ENCODE measurements around the gene CORO2B. TPM values are rescaled to one million over a fixed set of nuclear protein-coding genes. Genes with fewer than 3 reads are reported as not detected.
"Not testable (repeated sequence)": the region's sequence is repeated elsewhere in the genome, so short reads cannot be mapped to it uniquely, and the experiment has no call there.

CORO2B gene
- total RNA-seq, 2 donors from 2014 or later: 0.07 TPM; not detected in 1

GRCh38 chr15:68672781-68673205 lies 94.0 kb downstream of the CORO2B start:
- Mint-ChIP-seq H3K4me1 (ENCODE audit: low read depth) (no peaks in the 10 kb centered on the region), H3K4me3 (no peak overlapping the region), H3K9me3 (no peaks in the 10 kb centered on the region), H3K27ac (no peak overlapping the region), H3K27me3 (ENCODE audit: low read depth) (peaks cover 23% of the 10 kb centered on the region), H3K36me3 (ENCODE audit: insufficient read depth in 2 of 2) (no peaks in the 10 kb centered on the region)
- DNase-seq (no peak), ATAC-seq (replicated peaks in 1 of 2) (no peak)

- no peak for ATAC-seq (replicated peaks in 1 of 2)
- H3K27ac Mint-ChIP-seq: no peak overlapping the region
- no peaks in the 10 kb centered on the region for H3K4me1 Mint-ChIP-seq (ENCODE audit: low read depth)
- no peak for DNase-seq
- H3K9me3 Mint-ChIP-seq: no peaks in the 10 kb centered on the region
- no peak overlapping the region for H3K4me3 Mint-ChIP-seq
- H3K36me3 Mint-ChIP-seq (ENCODE audit: insufficient read depth in 2 of 2): no peaks in the 10 kb centered on the region
- peaks cover 23% of the 10 kb centered on the region for H3K27me3 Mint-ChIP-seq (ENCODE audit: low read depth)
Measured at GRCh38 chr15:68674975-68675374, 96.2 kb downstream of the CORO2B start.

- H3K4me3 Mint-ChIP-seq: no peak overlapping the region
- no peaks in the 10 kb centered on the region for H3K4me1 Mint-ChIP-seq (ENCODE audit: low read depth)
- DNase-seq (no peak), ATAC-seq (replicated peaks in 1 of 2) (no peak)
- H3K27ac Mint-ChIP-seq: no peak overlapping the region
- H3K9me3 Mint-ChIP-seq: no peaks in the 10 kb centered on the region
- H3K36me3 Mint-ChIP-seq (ENCODE audit: insufficient read depth in 2 of 2): no peaks in the 10 kb centered on the region
- H3K27me3 Mint-ChIP-seq (ENCODE audit: low read depth): peaks cover 23% of the 10 kb centered on the region
Measured at GRCh38 chr15:68676011-68676605, 97.3 kb downstream of the CORO2B start.

GRCh38 chr15:68676926-68677325 lies 98.1 kb downstream of the CORO2B start:
- Mint-ChIP-seq H3K4me1 (ENCODE audit: low read depth) (no peaks in the 10 kb centered on the region), H3K27me3 (ENCODE audit: low read depth) (peaks cover 14% of the 10 kb centered on the region), H3K4me3 (no peak overlapping the region), H3K36me3 (ENCODE audit: insufficient read depth in 2 of 2) (no peaks in the 10 kb centered on the region), H3K27ac (no peak overlapping the region), H3K9me3 (no peaks in the 10 kb centered on the region)
- DNase-seq (no peak), ATAC-seq (replicated peaks in 1 of 2) (no peak)

DNA sequence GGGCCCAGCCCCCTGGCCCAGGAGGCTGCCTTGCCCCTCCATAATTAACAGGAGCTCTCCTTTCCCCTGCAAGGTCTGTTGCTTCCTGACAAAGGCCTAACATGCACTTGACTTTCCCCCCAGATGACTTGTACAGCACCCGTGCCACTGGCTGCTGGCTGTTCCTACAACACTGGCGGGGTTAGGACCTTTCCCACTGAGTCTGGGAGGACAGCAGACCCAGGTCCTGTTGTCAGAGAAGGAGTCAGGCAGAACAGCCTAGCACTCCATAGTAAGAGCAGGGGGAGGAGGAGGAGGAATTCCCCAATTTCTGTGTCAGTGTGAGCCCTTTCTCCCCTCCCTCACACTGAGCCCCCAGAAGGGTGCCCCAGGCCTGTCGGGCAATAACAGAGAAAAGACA lies 99.2 kb downstream of the CORO2B start:
- Mint-ChIP-seq H3K9me3 (no peaks in the 10 kb centered on the region), H3K27me3 (ENCODE audit: low read depth) (peaks cover 4% of the 10 kb centered on the region), H3K4me1 (ENCODE audit: low read depth) (no peaks in the 10 kb centered on the region), H3K36me3 (ENCODE audit: insufficient read depth in 2 of 2) (no peaks in the 10 kb centered on the region), H3K4me3 (no peak overlapping the region), H3K27ac (no peak overlapping the region)
- no peak for ATAC-seq (replicated peaks in 1 of 2)
- no peak for DNase-seq

DNA sequence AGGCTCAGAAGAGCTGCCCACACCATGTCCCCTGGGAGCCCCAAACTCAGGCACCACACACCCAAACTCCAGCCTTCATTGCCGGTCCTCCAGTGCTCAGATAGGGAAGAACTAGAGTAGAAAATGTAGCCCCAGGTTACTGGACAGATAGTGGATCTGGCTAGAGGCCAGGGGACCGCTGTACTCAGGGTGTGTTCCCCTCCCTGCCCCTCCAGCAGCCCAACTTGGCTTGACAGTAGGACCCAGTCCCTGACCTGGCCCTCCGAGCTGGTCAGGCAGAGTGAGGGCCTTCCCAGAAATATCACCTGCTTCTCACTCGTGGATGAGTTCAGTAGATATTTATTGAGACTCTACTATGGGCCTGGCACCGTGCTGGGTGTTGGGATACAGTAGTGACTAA lies 100.0 kb downstream of the CORO2B start:
- Mint-ChIP-seq H3K4me3 (no peak overlapping the region), H3K27me3 (ENCODE audit: low read depth) (no peaks in the 10 kb centered on the region), H3K27ac (no peak overlapping the region), H3K36me3 (ENCODE audit: insufficient read depth in 2 of 2) (no peaks in the 10 kb centered on the region), H3K4me1 (ENCODE audit: low read depth) (no peaks in the 10 kb centered on the region), H3K9me3 (no peaks in the 10 kb centered on the region)
- ATAC-seq (replicated peaks in 1 of 2) (no peak), DNase-seq (no peak)

DNA sequence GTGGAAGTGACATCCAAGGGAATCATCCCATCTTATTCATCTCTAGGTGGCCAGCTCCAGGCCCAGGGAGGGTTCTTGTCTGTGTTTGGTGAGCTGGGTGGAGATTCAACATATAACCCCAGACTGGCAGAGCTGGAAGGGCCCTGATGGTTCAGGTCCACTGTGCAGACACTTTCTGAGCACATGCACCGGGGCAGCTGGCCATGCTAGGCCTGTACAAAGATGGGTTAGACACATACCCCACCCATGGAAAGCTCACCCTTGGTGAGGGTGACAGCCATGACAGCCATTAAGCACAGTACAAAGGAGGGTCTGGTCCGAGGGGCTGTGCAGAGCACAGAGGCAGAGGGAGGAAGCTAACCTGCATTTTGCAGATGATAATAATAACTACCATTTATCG lies 100.4 kb downstream of the CORO2B start:
- Mint-ChIP-seq H3K9me3 (no peaks in the 10 kb centered on the region), H3K27me3 (ENCODE audit: low read depth) (no peaks in the 10 kb centered on the region), H3K4me3 (no peak overlapping the region), H3K4me1 (ENCODE audit: low read depth) (no peaks in the 10 kb centered on the region), H3K27ac (no peak overlapping the region), H3K36me3 (ENCODE audit: insufficient read depth in 2 of 2) (no peaks in the 10 kb centered on the region)
- DNase-seq: no peak
- no peak for ATAC-seq (replicated peaks in 1 of 2)

DNA sequence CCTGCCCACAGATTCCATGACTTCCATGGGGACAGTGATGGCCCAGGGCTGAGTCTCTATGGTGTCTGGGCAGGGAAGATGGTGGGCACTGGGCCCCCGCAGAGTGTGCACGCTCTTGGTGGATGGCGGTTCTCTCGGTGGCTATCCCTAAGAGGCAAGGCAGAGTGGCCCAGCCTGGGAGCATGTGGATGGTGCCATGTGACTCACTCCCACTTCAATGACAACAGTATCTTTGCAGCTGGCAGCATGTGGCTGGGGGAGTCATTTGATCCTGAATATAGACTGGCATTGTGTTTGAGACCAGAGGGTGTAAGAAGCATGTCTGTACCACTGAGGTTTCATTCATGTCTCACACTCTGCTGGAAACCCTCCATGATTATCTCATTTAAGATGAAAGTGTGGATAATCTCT lies 101.2 kb downstream of the CORO2B start:
- Mint-ChIP-seq H3K4me1 (ENCODE audit: low read depth) (no peaks in the 10 kb centered on the region), H3K36me3 (ENCODE audit: insufficient read depth in 2 of 2) (no peaks in the 10 kb centered on the region), H3K9me3 (no peaks in the 10 kb centered on the region), H3K4me3 (no peak overlapping the region), H3K27ac (no peak overlapping the region), H3K27me3 (ENCODE audit: low read depth) (no peaks in the 10 kb centered on the region)
- ATAC-seq (replicated peaks in 1 of 2) (no peak), DNase-seq (no peak)

DNA sequence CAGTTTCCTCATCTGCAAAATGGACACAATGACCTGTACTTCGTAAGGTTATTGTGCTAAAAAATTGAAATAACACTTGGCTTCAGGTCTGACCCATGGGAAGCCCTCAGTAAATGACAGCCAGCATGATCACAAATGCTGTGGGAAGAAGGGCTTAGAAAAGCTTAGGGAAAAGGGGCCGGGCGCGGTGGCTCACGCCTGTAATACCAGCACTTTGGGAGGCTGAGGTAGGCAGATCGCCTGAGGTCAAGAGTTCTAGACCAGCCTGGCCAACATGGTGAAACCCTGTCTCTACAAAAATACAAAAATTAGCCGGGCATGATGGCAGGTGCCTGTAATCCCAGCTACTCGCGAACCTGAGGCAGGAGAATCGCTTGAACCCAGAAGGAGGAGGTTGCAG lies 102.0 kb downstream of the CORO2B start:
- not testable (repeated sequence) for H3K4me3 Mint-ChIP-seq; H3K27me3 Mint-ChIP-seq (ENCODE audit: low read depth); ATAC-seq (replicated peaks in 1 of 2); DNase-seq; H3K4me1 Mint-ChIP-seq (ENCODE audit: low read depth); H3K9me3 Mint-ChIP-seq; H3K36me3 Mint-ChIP-seq (ENCODE audit: insufficient read depth in 2 of 2); H3K27ac Mint-ChIP-seq

- Mint-ChIP-seq H3K4me3 (no peak overlapping the region), H3K9me3 (no peaks in the 10 kb centered on the region), H3K36me3 (ENCODE audit: insufficient read depth in 2 of 2) (no peaks in the 10 kb centered on the region), H3K27ac (no peak overlapping the region), H3K27me3 (ENCODE audit: low read depth) (no peaks in the 10 kb centered on the region), H3K4me1 (ENCODE audit: low read depth) (no peaks in the 10 kb centered on the region)
- DNase-seq (no peak), ATAC-seq (replicated peaks in 1 of 2) (no peak)
Measured at GRCh38 chr15:68681836-68682235, 103.0 kb downstream of the CORO2B start.

DNA sequence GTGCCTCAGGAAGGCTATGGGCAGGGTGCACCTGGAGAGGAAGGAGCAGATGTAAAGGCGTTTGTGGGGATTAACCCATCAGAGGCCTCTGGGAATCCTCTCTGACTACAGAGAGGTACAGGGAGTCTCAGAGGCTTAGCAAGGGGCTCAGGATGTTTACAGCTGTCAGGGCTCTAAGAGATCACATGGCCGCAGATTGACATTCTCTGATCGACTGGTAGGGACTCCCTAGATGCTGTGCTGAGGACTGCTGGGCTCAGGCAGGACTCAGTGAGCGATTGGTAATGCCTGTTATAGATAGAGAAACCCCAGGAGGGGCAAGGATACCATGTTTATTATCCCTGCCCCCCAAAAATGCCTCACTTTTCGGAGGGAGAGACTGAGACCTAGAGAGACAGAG lies 103.5 kb downstream of the CORO2B start:
- Mint-ChIP-seq H3K27ac (no peak overlapping the region), H3K4me1 (ENCODE audit: low read depth) (no peaks in the 10 kb centered on the region), H3K4me3 (no peak overlapping the region), H3K36me3 (ENCODE audit: insufficient read depth in 2 of 2) (no peaks in the 10 kb centered on the region), H3K9me3 (no peaks in the 10 kb centered on the region), H3K27me3 (ENCODE audit: low read depth) (no peaks in the 10 kb centered on the region)
- ATAC-seq (replicated peaks in 1 of 2): no peak
- DNase-seq: no peak

DNA sequence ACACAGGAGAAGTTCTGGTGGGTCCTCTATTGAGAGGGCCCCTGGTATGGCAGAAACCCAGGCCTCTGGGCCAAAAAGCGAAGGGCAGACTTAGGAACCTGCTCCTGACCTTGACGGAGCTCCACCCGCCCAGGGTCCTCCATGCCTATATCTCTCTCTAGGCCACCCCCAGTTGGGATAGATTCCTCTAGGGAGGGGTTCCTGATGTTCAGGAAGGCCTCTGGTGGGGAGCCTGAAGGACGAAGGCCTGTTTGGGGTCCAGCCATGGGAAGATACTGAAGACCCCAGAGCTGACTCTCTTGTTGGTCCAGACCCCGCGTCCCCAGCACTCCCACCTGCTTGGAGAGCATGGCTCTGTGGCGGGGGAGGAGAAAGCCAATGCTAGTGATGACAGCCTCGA lies 104.2 kb downstream of the CORO2B start:
- H3K4me1 Mint-ChIP-seq (ENCODE audit: low read depth): no peaks in the 10 kb centered on the region
- H3K27ac Mint-ChIP-seq: no peak overlapping the region
- H3K27me3 Mint-ChIP-seq (ENCODE audit: low read depth): no peaks in the 10 kb centered on the region
- DNase-seq (no peak), ATAC-seq (replicated peaks in 1 of 2) (no peak)
- no peaks in the 10 kb centered on the region for H3K9me3 Mint-ChIP-seq
- H3K4me3 Mint-ChIP-seq: no peak overlapping the region
- no peaks in the 10 kb centered on the region for H3K36me3 Mint-ChIP-seq (ENCODE audit: insufficient read depth in 2 of 2)

DNA sequence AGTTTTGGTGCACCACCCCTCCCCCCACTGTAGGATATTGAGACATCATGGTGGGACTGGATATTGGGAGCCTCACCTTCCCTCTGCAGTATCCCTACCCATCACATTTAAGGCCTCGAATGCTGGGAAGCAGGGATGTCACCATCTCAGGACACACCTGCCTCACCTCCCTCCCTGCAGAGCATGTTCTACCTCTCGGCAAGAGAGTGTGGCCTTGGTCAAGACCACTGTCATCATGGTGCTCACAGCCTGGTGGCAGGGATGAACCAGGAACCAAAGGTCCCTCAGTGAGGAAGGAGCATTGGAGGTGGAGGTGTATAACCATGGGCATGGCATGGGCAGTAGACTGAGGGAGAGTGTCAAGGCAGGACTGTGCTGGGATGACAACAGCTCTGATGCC lies 104.8 kb downstream of the CORO2B start:
- H3K27ac Mint-ChIP-seq: no peak overlapping the region

DNA sequence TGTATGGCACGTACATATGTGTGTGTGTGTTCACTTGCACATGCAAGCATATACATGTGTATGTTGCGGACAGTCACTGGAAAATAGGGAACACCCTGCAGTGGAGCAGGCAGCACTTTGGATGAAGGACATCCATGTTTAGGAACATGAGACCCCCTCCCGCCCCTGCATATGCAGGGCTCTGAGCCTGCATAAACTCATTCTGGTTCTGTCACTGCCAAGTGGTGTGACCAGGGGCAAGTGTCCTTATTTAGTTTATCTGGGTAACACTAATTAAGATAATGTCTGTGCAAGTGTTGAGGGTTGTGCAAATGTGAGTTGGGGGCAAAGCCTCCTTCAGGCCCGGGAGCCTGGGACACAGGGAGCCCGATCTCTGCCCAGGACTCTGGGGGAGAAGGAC lies 105.7 kb downstream of the CORO2B start:
- no peak for ATAC-seq (replicated peaks in 1 of 2)
- no peak for DNase-seq
- Mint-ChIP-seq H3K36me3 (ENCODE audit: insufficient read depth in 2 of 2) (no peaks in the 10 kb centered on the region), H3K9me3 (no peaks in the 10 kb centered on the region), H3K27ac (no peak overlapping the region), H3K4me3 (no peak overlapping the region), H3K27me3 (ENCODE audit: low read depth) (no peaks in the 10 kb centered on the region), H3K4me1 (ENCODE audit: low read depth) (no peaks in the 10 kb centered on the region)

More for the DNA sequence above, 104.8 kb downstream of the CORO2B start:
- no peak for DNase-seq
- Mint-ChIP-seq H3K4me3 (no peak overlapping the region), H3K4me1 (ENCODE audit: low read depth) (no peaks in the 10 kb centered on the region), H3K36me3 (ENCODE audit: insufficient read depth in 2 of 2) (no peaks in the 10 kb centered on the region), H3K27me3 (ENCODE audit: low read depth) (no peaks in the 10 kb centered on the region), H3K9me3 (no peaks in the 10 kb centered on the region)
- no peak for ATAC-seq (replicated peaks in 1 of 2)

Data from activated T-cell treated with anti-CD3 and anti-CD28 coated beads, Interleukin-2, amount 50 U/mL, for 72 hours (primary cell).